Stimulated activated CD8-positive, alpha-beta memory T cell treated with anti-CD3 and anti-CD28 coated beads, Interleukin-15, amount 100 ng/mL, for 4 hours (primary cell): ENCODE data around the gene LPXN.

Source experiments
- DNase-seq, 2 donors: peaks; one replicate each; pipeline ENCODE4 v3.0.0-alpha.2; 2020; ENCODE audit warnings: low read depth in 2 of 2

LPXN gene

GRCh38 chr11:58575377-58576020, at the start of gene LPXN:
TSS of gene LPXN (minus strand) at chr11:58575856. CDS start at chr11:58575772, 84 bp downstream.
- DNase-seq: peak in 1 of 2 donors; percentile 16

- DNase-seq: no peak
These were observed 49.4 kb upstream of the LPXN start for GRCh38 chr11:58625086-58625485.

- DNase-seq: no peak
These were observed 46.7 kb upstream of the LPXN start, which contains the start of gene CNTF for GRCh38 chr11:58622344-58622743. TSS of gene CNTF (plus strand) at chr11:58622665. CDS start at chr11:58622753, 88 bp downstream.

- DNase-seq: no peak
These were observed 46.1 kb upstream of the LPXN start for GRCh38 chr11:58621586-58622262.

GRCh38 chr11:58617976-58618557, 42.4 kb upstream of the LPXN start:
- no peak for DNase-seq

- DNase-seq: no peak
These were observed 40.9 kb upstream of the LPXN start for GRCh38 chr11:58616594-58616993.

- DNase-seq: no peak
These were observed 39.9 kb upstream of the LPXN start for GRCh38 chr11:58615559-58615958.

GRCh38 chr11:58613228-58613627, 37.6 kb upstream of the LPXN start:
- no peak for DNase-seq

GRCh38 chr11:58609723-58610122, 34.1 kb upstream of the LPXN start:
- no peak for DNase-seq

- DNase-seq: no peak
These were observed 32.7 kb upstream of the LPXN start for GRCh38 chr11:58608331-58608730.

GRCh38 chr11:58606930-58607714, 31.5 kb upstream of the LPXN start:
- DNase-seq: no peak

GRCh38 chr11:58600510-58600909, 24.9 kb upstream of the LPXN start:
- no peak for DNase-seq

GRCh38 chr11:58597486-58598144, 22.0 kb upstream of the LPXN start:
- no peak for DNase-seq

- DNase-seq: no peak
These were observed 21.0 kb upstream of the LPXN start for GRCh38 chr11:58596621-58597020.

- no peak for DNase-seq
These were observed 19.2 kb upstream of the LPXN start for GRCh38 chr11:58594826-58595225.

GRCh38 chr11:58592760-58593472, 17.3 kb upstream of the LPXN start:
- DNase-seq: no peak

GRCh38 chr11:58591659-58592058, 16.0 kb upstream of the LPXN start:
- no peak for DNase-seq

GRCh38 chr11:58586998-58587397, 11.3 kb upstream of the LPXN start:
- no peak for DNase-seq

GRCh38 chr11:58582437-58582836, 6.8 kb upstream of the LPXN start:
- DNase-seq: no peak

GRCh38 chr11:58580311-58580710, 4.7 kb upstream of the LPXN start:
- no peak for DNase-seq
